ENCODE measurements around the gene FERMT1.

Gene FERMT1

DNA sequence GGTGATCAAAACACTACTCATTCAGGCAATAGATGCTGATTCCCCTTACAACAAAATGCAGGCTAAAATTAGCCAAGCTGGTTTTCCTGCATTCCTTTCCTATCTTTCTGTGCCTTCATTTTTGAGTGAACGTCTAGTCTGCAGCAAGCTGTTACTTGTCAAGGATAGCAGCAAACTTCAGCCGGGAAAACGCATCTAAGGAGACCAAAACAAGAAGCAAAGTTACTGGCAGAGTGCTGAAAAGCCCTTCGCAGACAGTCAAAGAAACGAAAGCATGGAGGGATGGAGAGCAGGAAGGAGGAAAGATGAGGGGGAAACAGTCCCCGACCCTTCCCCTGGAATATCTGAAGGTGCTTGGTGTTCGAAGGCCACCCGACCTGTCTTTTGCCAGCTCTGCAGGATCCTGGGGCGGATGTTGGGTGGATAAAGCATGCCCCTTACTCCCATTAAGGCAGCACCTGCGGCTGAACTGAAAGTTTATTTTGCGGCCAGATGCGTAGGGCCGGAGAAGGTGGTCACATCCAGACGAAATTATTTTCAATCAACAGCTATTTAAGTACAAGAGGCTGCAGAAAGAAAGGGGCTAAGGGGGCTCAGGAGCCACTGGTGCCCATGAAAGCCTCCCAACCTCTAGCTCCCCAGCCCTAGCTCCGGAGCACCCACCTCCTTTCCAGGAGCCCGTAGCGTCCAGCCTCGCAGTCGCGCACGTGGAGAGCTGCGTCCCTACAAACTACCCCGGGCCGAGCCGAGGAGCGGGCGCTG, 538 bp downstream of the FERMT1 start:
- no peak overlapping the region for H2AFZ ChIP-seq (ENCODE audit: low read depth, low read length)
- H3K4me2 ChIP-seq (ENCODE audit: insufficient read depth, low read length) = no peak overlapping the region
- TF ChIP-seq EZH2 (IDR thresholded peaks at IDR 0.05; ENCODE audit: borderline replicate concordance, low read depth, low read length, severe bottlenecking) = no peak
- TF ChIP-seq, protein P1, sequence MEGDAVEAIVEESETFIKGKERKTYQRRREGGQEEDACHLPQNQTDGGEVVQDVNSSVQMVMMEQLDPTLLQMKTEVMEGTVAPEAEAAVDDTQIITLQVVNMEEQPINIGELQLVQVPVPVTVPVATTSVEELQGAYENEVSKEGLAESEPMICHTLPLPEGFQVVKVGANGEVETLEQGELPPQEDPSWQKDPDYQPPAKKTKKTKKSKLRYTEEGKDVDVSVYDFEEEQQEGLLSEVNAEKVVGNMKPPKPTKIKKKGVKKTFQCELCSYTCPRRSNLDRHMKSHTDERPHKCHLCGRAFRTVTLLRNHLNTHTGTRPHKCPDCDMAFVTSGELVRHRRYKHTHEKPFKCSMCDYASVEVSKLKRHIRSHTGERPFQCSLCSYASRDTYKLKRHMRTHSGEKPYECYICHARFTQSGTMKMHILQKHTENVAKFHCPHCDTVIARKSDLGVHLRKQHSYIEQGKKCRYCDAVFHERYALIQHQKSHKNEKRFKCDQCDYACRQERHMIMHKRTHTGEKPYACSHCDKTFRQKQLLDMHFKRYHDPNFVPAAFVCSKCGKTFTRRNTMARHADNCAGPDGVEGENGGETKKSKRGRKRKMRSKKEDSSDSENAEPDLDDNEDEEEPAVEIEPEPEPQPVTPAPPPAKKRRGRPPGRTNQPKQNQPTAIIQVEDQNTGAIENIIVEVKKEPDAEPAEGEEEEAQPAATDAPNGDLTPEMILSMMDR (IDR thresholded peaks at IDR 0.05; ENCODE audit: borderline replicate concordance, extremely low read depth, low read length, poor library complexity, severe bottlenecking) = no peak
- no peaks in the 10 kb centered on the region for H4K20me1 ChIP-seq (ENCODE audit: insufficient read depth, low read length)
- no peak overlapping the region for H3K9ac ChIP-seq (ENCODE audit: low read depth, low read length)
- DNase-seq (no peak), ATAC-seq (ENCODE audit: insufficient read depth, low read depth) (no peak)
- no peaks in the 10 kb centered on the region for H3K36me3 ChIP-seq (ENCODE audit: insufficient read depth, low read length)
- no peak overlapping the region for H3K4me3 ChIP-seq (ENCODE audit: low read depth in 1 of 2, low read length in 2 of 2)
- no peak overlapping the region for H3K27ac ChIP-seq (ENCODE audit: low read length)
- H3K4me1 ChIP-seq (ENCODE audit: insufficient read depth, low read length) = no peaks in the 10 kb centered on the region
- no peaks in the 10 kb centered on the region for H3K9me3 ChIP-seq (ENCODE audit: insufficient read depth, low read length, severe bottlenecking)
- H3K79me2 ChIP-seq (ENCODE audit: insufficient read depth, low read length) = no peaks in the 10 kb centered on the region
- H3K27me3 ChIP-seq (ENCODE audit: insufficient read depth, low read length, poor library complexity) = peaks cover 7% of the 10 kb centered on the region

DNA sequence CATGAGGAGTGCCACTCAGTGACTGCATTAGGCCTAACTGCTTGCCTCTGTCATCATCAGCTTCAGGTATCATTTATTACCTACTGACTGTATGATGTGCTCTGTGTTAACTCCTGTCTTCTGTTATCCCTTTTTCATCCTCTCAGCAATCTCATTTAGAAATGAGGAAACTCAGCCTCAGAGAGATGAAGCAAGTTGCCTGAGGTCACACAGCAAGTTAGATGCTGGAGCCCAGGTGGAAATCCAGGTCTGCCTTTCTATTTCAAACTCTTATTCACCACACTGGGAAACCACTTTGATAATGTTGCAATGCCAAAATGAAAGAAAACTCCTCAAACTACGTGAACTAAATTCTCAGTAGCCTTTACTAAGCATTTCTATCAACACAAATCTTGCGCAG, 1.3 kb downstream of the FERMT1 start:
- H2AFZ ChIP-seq (ENCODE audit: low read depth, low read length) = no peak overlapping the region
- no peak overlapping the region for H3K27ac ChIP-seq (ENCODE audit: low read length)
- H3K36me3 ChIP-seq (ENCODE audit: insufficient read depth, low read length) = no peaks in the 10 kb centered on the region
- ATAC-seq (ENCODE audit: insufficient read depth, low read depth) (no peak), DNase-seq (no peak)
- H3K9me3 ChIP-seq (ENCODE audit: insufficient read depth, low read length, severe bottlenecking) = no peaks in the 10 kb centered on the region
- H4K20me1 ChIP-seq (ENCODE audit: insufficient read depth, low read length) = no peaks in the 10 kb centered on the region
- H3K9ac ChIP-seq (ENCODE audit: low read depth, low read length) = no peak overlapping the region
- H3K4me3 ChIP-seq (ENCODE audit: low read depth in 1 of 2, low read length in 2 of 2) = no peak overlapping the region
- H3K27me3 ChIP-seq (ENCODE audit: insufficient read depth, low read length, poor library complexity) = peaks cover 7% of the 10 kb centered on the region
- H3K4me2 ChIP-seq (ENCODE audit: insufficient read depth, low read length) = no peak overlapping the region
- no peaks in the 10 kb centered on the region for H3K79me2 ChIP-seq (ENCODE audit: insufficient read depth, low read length)
- no peak for TF ChIP-seq EZH2 (IDR thresholded peaks at IDR 0.05; ENCODE audit: borderline replicate concordance, low read depth, low read length, severe bottlenecking)
- TF ChIP-seq, protein P1 (IDR thresholded peaks at IDR 0.05; ENCODE audit: borderline replicate concordance, extremely low read depth, low read length, poor library complexity, severe bottlenecking) = no peak
- no peaks in the 10 kb centered on the region for H3K4me1 ChIP-seq (ENCODE audit: insufficient read depth, low read length)

GRCh38 chr20:6120491-6120988, 2.3 kb downstream of the FERMT1 start:
- no peak overlapping the region for H3K27ac ChIP-seq (ENCODE audit: low read length)
- no peak overlapping the region for H2AFZ ChIP-seq (ENCODE audit: low read depth, low read length)
- H3K9me3 ChIP-seq (ENCODE audit: insufficient read depth, low read length, severe bottlenecking) = no peaks in the 10 kb centered on the region
- no peak overlapping the region for H3K9ac ChIP-seq (ENCODE audit: low read depth, low read length)
- H3K79me2 ChIP-seq (ENCODE audit: insufficient read depth, low read length) = no peaks in the 10 kb centered on the region
- H3K4me2 ChIP-seq (ENCODE audit: insufficient read depth, low read length) = no peak overlapping the region
- peaks cover 7% of the 10 kb centered on the region for H3K27me3 ChIP-seq (ENCODE audit: insufficient read depth, low read length, poor library complexity)
- TF ChIP-seq, protein P1 (IDR thresholded peaks at IDR 0.05; ENCODE audit: borderline replicate concordance, extremely low read depth, low read length, poor library complexity, severe bottlenecking) = no peak
- TF ChIP-seq EZH2 (IDR thresholded peaks at IDR 0.05; ENCODE audit: borderline replicate concordance, low read depth, low read length, severe bottlenecking) = no peak
- H3K4me3 ChIP-seq (ENCODE audit: low read depth in 1 of 2, low read length in 2 of 2) = no peak overlapping the region
- H3K36me3 ChIP-seq (ENCODE audit: insufficient read depth, low read length) = no peaks in the 10 kb centered on the region
- H4K20me1 ChIP-seq (ENCODE audit: insufficient read depth, low read length) = no peaks in the 10 kb centered on the region
- no peak for ATAC-seq (ENCODE audit: insufficient read depth, low read depth)
- no peaks in the 10 kb centered on the region for H3K4me1 ChIP-seq (ENCODE audit: insufficient read depth, low read length)
- no peak for DNase-seq
